ENCODE data around the gene GDPD3. TPM values are rescaled to one million over a fixed set of nuclear protein-coding genes. Genes with fewer than 3 reads are reported as not detected.

GDPD3 gene
- total RNA-seq, 3 donors from 2014 or later, result 0.76 to 3.3 (median 2.7) TPM

GRCh38 chr16:30084096-30084815 lies 29.1 kb downstream of the GDPD3 start:
- H3K4me3 Mint-ChIP-seq, result no peak overlapping the region

DNA sequence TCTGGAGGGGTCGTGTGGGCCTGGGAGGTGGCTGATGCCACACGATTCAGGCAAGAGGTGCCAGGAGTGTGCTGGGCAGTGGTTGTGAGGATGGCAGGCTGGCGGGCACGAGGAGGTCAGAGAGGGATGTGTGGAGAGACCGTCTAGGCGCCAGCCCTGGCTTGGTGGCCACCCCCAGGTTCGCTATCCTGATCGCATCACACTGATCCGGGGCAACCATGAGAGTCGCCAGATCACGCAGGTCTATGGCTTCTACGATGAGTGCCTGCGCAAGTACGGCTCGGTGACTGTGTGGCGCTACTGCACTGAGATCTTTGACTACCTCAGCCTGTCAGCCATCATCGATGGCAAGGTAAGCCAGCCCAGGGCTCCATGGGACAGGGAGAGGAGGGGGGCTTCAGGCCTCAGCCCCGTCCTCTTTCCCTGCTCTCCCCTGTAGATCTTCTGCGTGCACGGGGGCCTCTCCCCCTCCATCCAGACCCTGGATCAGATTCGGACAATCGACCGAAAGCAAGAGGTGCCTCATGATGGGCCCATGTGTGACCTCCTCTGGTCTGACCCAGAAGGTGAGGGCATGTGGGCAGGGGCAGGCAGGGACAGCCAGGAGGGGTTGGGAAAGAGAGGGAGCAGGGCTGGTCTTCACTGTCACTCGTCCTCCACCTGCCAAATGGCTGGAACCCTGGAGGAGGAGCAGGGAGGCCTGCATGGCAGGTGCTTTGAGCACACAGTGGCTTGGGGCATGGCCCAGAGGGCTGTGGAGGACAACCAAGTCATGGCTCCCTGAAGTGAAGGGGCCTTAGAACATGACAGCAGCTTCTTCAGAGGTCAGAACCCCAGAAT lies 29.9 kb downstream of the GDPD3 start:
- DNase-seq (no peak), ATAC-seq (no peak)
- H3K4me3 Mint-ChIP-seq, result no peak overlapping the region
- H3K4me1 Mint-ChIP-seq (ENCODE audit: low read depth), result peaks cover 10% of the 10 kb centered on the region
- no peaks in the 10 kb centered on the region for H3K27me3 Mint-ChIP-seq (ENCODE audit: low read depth)
- no peaks in the 10 kb centered on the region for H3K9me3 Mint-ChIP-seq
- H3K36me3 Mint-ChIP-seq (ENCODE audit: insufficient read depth), result peaks cover 19% of the 10 kb centered on the region

More at GRCh38 chr16:30084096-30084815, 29.1 kb downstream of the GDPD3 start:
- Mint-ChIP-seq H3K9me3 (no peaks in the 10 kb centered on the region), H3K27me3 (ENCODE audit: low read depth) (no peaks in the 10 kb centered on the region), H3K36me3 (ENCODE audit: insufficient read depth) (peaks cover 19% of the 10 kb centered on the region), H3K4me1 (ENCODE audit: low read depth) (peaks cover 7% of the 10 kb centered on the region)
- DNase-seq, result no peak
- ATAC-seq, result no peak

DNA sequence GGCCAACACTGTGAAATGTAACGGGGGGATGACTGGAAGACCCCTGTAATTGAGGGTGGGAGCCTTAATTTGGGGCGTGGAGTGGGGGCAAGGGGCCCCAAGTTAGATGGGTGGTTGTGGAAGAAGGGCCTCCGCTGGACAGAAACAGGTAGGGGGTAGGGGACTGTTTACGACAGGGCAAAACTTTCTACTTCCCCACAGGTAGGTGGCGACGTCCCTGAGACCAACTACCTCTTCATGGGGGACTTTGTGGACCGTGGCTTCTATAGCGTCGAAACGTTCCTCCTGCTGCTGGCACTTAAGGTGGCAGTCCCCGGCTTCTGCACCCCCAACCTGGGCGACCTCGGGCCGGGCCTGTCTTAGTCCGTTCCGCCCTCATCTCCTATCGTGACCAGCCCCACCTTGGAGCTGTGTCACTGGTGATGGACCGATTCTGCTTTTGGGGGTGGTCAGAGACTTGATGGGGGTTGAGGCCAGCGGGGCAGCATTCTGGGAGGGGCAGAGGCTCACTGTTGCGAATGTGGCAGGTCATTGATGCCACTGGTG lies 30.7 kb downstream of the GDPD3 start:
- Mint-ChIP-seq H3K4me1 (ENCODE audit: low read depth) (peaks cover 17% of the 10 kb centered on the region), H3K4me3 (no peak overlapping the region), H3K27me3 (ENCODE audit: low read depth) (no peaks in the 10 kb centered on the region), H3K36me3 (ENCODE audit: insufficient read depth) (peaks cover 23% of the 10 kb centered on the region), H3K9me3 (no peaks in the 10 kb centered on the region)
- no peak for ATAC-seq
- no peak for DNase-seq

- peaks cover 30% of the 10 kb centered on the region for H3K36me3 Mint-ChIP-seq (ENCODE audit: insufficient read depth)
- no peak overlapping the region for H3K4me3 Mint-ChIP-seq
- no peaks in the 10 kb centered on the region for H3K9me3 Mint-ChIP-seq
- peaks cover 35% of the 10 kb centered on the region for H3K4me1 Mint-ChIP-seq (ENCODE audit: low read depth)
- H3K27me3 Mint-ChIP-seq (ENCODE audit: low read depth), result no peaks in the 10 kb centered on the region
- DNase-seq, result no peak
- no peak for ATAC-seq
Observed at GRCh38 chr16:30079480-30079879, 33.9 kb downstream of the GDPD3 start.

DNA sequence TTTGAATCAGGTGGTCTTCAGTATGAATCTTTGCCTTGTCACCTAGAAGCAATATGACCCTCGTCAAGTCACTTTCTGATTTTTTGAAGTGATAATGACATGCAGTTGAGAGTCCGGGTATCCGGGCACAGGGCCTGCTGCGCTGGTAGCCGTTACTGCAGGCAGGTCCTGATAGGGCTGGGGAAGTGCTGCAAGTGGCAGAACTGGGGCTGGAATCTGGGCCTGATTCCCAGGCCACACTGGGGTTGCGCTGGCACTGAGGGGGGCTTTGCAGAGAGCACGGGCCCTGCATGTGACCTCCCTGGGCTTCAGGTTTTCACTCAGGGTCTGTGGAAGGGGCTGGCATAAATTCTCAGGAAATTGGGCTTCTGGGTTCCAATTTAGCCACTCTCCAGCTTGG lies 34.6 kb downstream of the GDPD3 start:
- Mint-ChIP-seq H3K4me1 (ENCODE audit: low read depth) (peaks cover 36% of the 10 kb centered on the region), H3K36me3 (ENCODE audit: insufficient read depth) (peaks cover 30% of the 10 kb centered on the region), H3K27me3 (ENCODE audit: low read depth) (no peaks in the 10 kb centered on the region), H3K4me3 (no peak overlapping the region), H3K9me3 (no peaks in the 10 kb centered on the region)
- no peak for DNase-seq
- ATAC-seq, result no peak

DNA sequence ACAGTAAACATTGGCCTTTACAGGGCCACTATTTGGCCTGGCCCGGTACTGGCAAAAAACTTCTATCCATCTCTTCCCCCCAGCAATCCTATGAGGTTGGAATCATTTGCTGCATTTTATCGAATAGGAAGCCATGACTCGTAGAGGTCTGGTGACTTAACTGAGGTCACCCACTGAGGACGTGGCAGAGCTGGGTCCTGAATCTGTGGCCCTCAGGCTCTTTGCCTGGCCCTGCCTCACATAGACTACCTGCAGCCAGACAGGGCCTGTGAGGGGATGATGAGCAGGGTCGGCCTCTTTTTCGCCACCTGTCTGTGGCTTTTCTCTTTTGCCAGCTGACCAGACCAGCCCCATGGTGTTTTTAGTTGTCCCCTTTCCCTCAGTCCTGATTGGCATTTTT lies 35.7 kb downstream of the GDPD3 start:
- no peaks in the 10 kb centered on the region for H3K9me3 Mint-ChIP-seq
- H3K4me3 Mint-ChIP-seq, result peak overlapping the region; percentile 93
- DNase-seq, result no peak
- no peak for ATAC-seq
- peaks cover 25% of the 10 kb centered on the region for H3K36me3 Mint-ChIP-seq (ENCODE audit: insufficient read depth)
- peaks cover 36% of the 10 kb centered on the region for H3K4me1 Mint-ChIP-seq (ENCODE audit: low read depth)
- no peaks in the 10 kb centered on the region for H3K27me3 Mint-ChIP-seq (ENCODE audit: low read depth)

GRCh38 chr16:30076276-30076791 lies 37.0 kb downstream of the GDPD3 start:
- H3K9me3 Mint-ChIP-seq, result no peaks in the 10 kb centered on the region
- H3K27me3 Mint-ChIP-seq (ENCODE audit: low read depth), result no peaks in the 10 kb centered on the region
- H3K4me1 Mint-ChIP-seq (ENCODE audit: low read depth), result peaks cover 36% of the 10 kb centered on the region
- no peak for DNase-seq
- H3K36me3 Mint-ChIP-seq (ENCODE audit: insufficient read depth), result peaks cover 25% of the 10 kb centered on the region
- peak; percentile 41 to 47 for ATAC-seq
- H3K4me3 Mint-ChIP-seq, result peak overlapping the region; percentile 93

DNA sequence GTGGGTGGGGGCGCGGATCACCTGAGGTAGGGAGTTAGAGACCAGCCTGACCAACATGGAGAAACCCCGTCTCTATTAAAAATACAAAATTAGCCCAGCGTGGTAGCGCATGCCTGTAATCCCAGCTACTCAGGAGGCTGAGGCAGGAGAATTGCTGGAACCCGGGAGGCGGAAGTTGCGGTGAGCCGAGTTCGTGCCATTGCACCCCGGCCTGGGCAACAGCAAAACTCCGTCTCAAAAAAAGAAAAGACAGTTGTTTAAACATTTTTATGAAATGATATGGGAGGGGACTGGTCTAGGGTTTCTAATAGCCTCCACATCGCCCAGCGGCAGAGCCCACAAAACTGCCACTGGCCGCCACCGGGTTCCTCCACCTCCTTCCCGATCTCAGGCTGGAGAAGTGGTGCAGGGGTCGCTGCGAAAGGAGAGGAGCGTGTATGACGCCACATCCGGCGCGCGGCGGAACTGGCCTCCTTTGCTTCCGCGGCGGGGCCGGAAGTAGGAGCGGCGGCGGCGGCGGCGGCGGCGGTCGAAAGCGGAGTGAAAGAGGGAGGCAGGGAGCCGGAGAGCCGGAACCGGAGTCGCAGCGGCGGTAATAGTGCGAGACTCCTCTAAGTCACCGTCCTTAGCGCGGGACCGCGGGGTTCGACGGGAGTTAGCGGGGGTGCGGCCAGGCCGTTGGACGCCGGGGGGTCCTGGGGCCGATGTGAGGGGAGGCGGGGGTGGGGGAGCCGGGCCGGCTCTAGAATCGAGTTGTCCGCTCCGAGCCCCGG lies 37.6 kb downstream of the GDPD3 start, which contains the start of gene PPP4C:
PPP4C (plus strand) TSS at position 492 of the 773 bp plus-strand sequence. CDS start 384 bp downstream, outside the sequence.
- Mint-ChIP-seq H3K4me3 (peak within 1 kb of the TSS; percentile 93), H3K9me3 (no peaks in the 10 kb centered on the region), H3K4me1 (ENCODE audit: low read depth) (peaks cover 36% of the 10 kb centered on the region), H3K27me3 (ENCODE audit: low read depth) (no peaks in the 10 kb centered on the region), H3K36me3 (ENCODE audit: insufficient read depth) (peaks cover 26% of the 10 kb centered on the region)
- DNase-seq (peak; percentile 84), ATAC-seq (peak; percentile 91 to 94)

DNA sequence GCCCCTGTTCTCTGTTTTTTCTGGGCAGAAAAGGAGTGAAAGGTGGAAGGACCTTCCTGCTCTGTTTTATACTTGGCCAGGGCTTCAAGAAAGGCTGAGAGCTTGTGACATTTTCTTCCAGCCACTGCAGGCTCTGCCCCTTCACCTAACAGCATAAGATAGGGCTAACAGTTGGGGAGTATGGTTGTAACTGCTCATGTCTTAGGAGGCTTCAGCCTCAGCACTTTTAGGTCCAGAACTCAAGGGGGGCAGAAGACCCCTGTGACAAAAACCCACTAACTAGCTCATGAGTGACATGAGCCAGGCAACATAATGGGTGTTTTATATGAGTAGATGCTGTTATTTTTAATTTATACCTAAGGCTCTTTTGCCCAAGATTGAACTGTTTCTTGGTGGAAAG lies 42.8 kb downstream of the GDPD3 start:
- H3K36me3 Mint-ChIP-seq (ENCODE audit: insufficient read depth), result peaks cover 41% of the 10 kb centered on the region
- ATAC-seq (no peak), DNase-seq (no peak)
- H3K27me3 Mint-ChIP-seq (ENCODE audit: low read depth), result no peaks in the 10 kb centered on the region
- H3K4me1 Mint-ChIP-seq (ENCODE audit: low read depth), result peaks cover 35% of the 10 kb centered on the region
- no peaks in the 10 kb centered on the region for H3K9me3 Mint-ChIP-seq
- no peak overlapping the region for H3K4me3 Mint-ChIP-seq

GRCh38 chr16:30069611-30070462 lies 43.5 kb downstream of the GDPD3 start:
- H3K27me3 Mint-ChIP-seq (ENCODE audit: low read depth), result no peaks in the 10 kb centered on the region
- H3K36me3 Mint-ChIP-seq (ENCODE audit: insufficient read depth), result peaks cover 41% of the 10 kb centered on the region
- H3K9me3 Mint-ChIP-seq, result no peaks in the 10 kb centered on the region
- peak overlapping the region; percentile 8 for H3K4me3 Mint-ChIP-seq
- ATAC-seq, result no peak
- DNase-seq, result no peak
- peaks cover 34% of the 10 kb centered on the region for H3K4me1 Mint-ChIP-seq (ENCODE audit: low read depth)

DNA sequence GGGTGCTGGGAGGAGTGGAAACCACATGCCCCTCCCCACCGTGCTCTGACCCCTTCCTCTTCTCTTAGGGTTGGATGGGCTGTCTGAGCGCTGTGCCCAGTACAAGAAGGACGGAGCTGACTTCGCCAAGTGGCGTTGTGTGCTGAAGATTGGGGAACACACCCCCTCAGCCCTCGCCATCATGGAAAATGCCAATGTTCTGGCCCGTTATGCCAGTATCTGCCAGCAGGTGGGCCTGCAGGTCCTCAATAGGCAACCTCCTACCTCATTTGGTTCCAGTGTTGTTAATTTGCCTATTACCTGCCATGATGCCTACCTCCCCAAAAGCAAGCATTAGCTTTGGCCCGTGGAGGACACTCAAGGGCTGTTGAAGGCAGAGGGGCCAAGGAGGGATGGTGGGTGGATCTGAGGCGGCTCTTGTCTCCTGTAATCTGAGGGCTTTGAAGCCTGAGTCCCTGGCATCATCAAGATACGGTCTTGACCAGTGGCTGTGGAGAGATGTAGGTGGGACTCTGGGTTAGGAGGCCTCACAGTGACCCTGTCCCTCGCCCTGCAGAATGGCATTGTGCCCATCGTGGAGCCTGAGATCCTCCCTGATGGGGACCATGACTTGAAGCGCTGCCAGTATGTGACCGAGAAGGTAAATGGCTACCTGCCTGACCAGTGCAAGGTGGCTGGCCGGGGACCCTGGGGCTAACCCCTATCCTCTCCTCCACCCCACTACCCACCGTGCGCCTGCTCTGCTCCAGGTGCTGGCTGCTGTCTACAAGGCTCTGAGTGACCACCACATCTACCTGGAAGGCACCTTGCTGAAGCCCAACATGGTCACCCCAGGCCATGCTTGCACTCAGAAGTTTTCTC lies 44.4 kb downstream of the GDPD3 start:
- ATAC-seq, result no peak
- Mint-ChIP-seq H3K4me3 (peak overlapping the region; percentile 40), H3K27me3 (ENCODE audit: low read depth) (no peaks in the 10 kb centered on the region), H3K9me3 (no peaks in the 10 kb centered on the region), H3K36me3 (ENCODE audit: insufficient read depth) (peaks cover 41% of the 10 kb centered on the region), H3K4me1 (ENCODE audit: low read depth) (peaks cover 30% of the 10 kb centered on the region)
- peak; percentile 53 for DNase-seq

GRCh38 chr16:30068333-30068732 lies 45.0 kb downstream of the GDPD3 start:
- no peaks in the 10 kb centered on the region for H3K9me3 Mint-ChIP-seq
- DNase-seq (no peak), ATAC-seq (no peak)
- peaks cover 34% of the 10 kb centered on the region for H3K4me1 Mint-ChIP-seq (ENCODE audit: low read depth)
- peak overlapping the region; percentile 40 for H3K4me3 Mint-ChIP-seq
- no peaks in the 10 kb centered on the region for H3K27me3 Mint-ChIP-seq (ENCODE audit: low read depth)
- H3K36me3 Mint-ChIP-seq (ENCODE audit: insufficient read depth), result peaks cover 41% of the 10 kb centered on the region
